Measurements from ENCODE around the gene SLC6A7. TPM values are rescaled to one million over a fixed set of nuclear protein-coding genes. Genes with fewer than 3 reads are reported as not detected.

The SLC6A7 gene
- polyA plus RNA-seq, 1 of the 3 experiments (the other 2 are of a cell fraction), result not detected

DNA sequence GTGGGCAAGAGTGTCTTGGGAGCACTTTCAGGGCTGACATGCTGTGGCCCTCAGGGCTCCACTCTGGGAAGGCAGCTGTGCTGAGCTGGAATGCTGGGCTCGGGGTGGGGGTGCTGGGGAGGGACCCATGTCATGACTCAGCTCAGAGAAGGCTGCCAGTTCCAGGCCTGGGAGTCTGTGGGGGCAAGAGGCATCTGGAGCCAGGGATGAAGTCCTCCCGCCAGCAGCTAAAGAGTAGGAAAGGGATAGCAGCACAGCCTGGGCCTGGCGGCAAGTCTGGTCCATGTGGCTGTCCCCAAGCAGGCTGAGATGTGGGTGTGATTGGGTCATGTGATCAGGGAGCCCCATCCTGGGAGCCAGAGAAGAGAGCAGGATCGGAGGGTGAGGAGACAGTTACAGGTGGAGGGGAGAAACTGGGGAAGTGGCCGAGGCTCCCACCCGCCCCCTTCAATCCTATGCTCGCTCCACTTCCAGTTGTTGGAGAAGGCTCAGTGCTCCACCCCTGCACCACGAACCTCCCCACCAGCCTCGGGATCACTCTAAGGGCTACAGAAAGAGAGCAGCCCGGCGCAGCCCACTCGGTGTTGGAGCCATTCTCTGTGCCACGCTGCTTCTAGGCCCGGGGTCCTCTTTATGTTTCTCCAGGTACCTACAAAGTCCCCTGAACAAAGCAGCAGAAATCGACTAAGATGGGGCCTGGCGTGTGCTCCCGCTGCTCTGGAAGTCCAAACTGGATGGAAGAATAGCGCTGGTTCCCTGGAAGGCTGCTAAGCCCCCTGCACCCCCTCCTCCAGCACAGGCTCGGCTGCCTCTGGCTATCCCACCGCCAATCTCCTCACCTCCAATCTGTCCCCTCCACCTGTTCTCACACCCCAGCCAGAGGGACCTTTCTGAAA lies 46.3 kb upstream of the SLC6A7 start:
- Histone ChIP-seq H4K20me1 (ENCODE audit: insufficient read depth) (no peaks in the 10 kb centered on the region; the same call in 1 of the 2 replicates), H3K27ac (ENCODE audit: low read depth in 2 of 2, low read length in 1 of 2) (peak overlapping the region; percentile 92 to 99), H3K27me3 (ENCODE audit: insufficient read depth) (no peaks in the 10 kb centered on the region), H3K4me3 (ENCODE audit: low read depth in 2 of 2, low read length in 1 of 2) (peak overlapping the region in 1 of 2 experiments; percentile 30; a peak in 2 of 4 replicates), H3K9ac (peak overlapping the region; percentile 73), H3K79me2 (ENCODE audit: insufficient read depth) (peaks cover 68% of the 10 kb centered on the region), H2AFZ (ENCODE audit: low read depth) (no peak overlapping the region), H3K4me2 (peak overlapping the region; percentile 74), H3K9me2 (no peaks in the 10 kb centered on the region), H3K9me3 (no peaks in the 10 kb centered on the region), H3K36me3 (replicated peaks in 1 of 2; ENCODE audit: control insufficient read depth in 1 of 2, insufficient read depth in 2 of 2, low read length in 1 of 2) (peaks cover 0 to 2% of the 10 kb centered on the region in 2 experiments), H3F3A (replicated peaks; ENCODE audit: insufficient read depth) (peaks cover 41% of the 10 kb centered on the region), H3K4me1 (ENCODE audit: control insufficient read depth in 1 of 2, insufficient read depth in 2 of 2, low read depth in 1 of 2, low read length in 1 of 2) (peaks cover 60 to 86% of the 10 kb centered on the region in 2 experiments)
- DNase-seq, result peak; percentile 68
- CTCF ChIA-PET, result interaction anchor here (0.6 to 3.4 kb wide), 4 partner anchors 11 to 636 kb away, joined by 3 to 16 read pairs (median 6); partner anchors contain the start of gene PDGFRB
- POLR2A ChIA-PET, result interaction anchor here (1.5 to 2.3 kb wide), 2 partner anchors 9 to 12 kb away, joined by 5 to 10 read pairs; partner anchors contain the start of gene PDGFRB
- WGBS (ENCODE audit: low lambda C conversion rate), result 42% methylated on average over 16 of the region's 20 CpGs
- no peak for TF ChIP-seq SMC3 (IDR thresholded peaks at IDR 0.05; ENCODE audit: low read depth, low read length)
- TF ChIP-seq, protein P1, sequence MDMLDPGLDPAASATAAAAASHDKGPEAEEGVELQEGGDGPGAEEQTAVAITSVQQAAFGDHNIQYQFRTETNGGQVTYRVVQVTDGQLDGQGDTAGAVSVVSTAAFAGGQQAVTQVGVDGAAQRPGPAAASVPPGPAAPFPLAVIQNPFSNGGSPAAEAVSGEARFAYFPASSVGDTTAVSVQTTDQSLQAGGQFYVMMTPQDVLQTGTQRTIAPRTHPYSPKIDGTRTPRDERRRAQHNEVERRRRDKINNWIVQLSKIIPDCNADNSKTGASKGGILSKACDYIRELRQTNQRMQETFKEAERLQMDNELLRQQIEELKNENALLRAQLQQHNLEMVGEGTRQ (IDR thresholded peaks at IDR 0.05; ENCODE audit: borderline replicate concordance, low read depth, low read length), result no peak
- no peak for TF ChIP-seq RFX5 (IDR thresholded peaks at IDR 0.05; ENCODE audit: low read length)
- TF ChIP-seq SIN3A (IDR thresholded peaks at IDR 0.05; ENCODE audit: borderline replicate concordance, low read depth, low read length), result no peak
- TF ChIP-seq TAF1 (IDR thresholded peaks at IDR 0.05; ENCODE audit: borderline replicate concordance, low read depth, low read length), result 0 out of 2 replicates have a peak, but pooled peaks have one; percentile 28
- no peak for TF ChIP-seq NRF1 (IDR thresholded peaks at IDR 0.05; ENCODE audit: low read depth, low read length)
- TF ChIP-seq POLR2AphosphoS5 (IDR thresholded peaks at IDR 0.05; ENCODE audit: low read depth, low read length), result no peak
- TF ChIP-seq, protein P2, sequence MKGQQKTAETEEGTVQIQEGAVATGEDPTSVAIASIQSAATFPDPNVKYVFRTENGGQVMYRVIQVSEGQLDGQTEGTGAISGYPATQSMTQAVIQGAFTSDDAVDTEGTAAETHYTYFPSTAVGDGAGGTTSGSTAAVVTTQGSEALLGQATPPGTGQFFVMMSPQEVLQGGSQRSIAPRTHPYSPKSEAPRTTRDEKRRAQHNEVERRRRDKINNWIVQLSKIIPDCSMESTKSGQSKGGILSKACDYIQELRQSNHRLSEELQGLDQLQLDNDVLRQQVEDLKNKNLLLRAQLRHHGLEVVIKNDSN (IDR thresholded peaks at IDR 0.05; ENCODE audit: borderline replicate concordance, low read depth), result peak; percentile 78; the same call in 1 of the 2 replicates
- TF ChIP-seq FOXJ3 (CRISPR knock-in tag; IDR thresholded peaks at IDR 0.05), result no peak
- TF ChIP-seq TEAD4 (IDR thresholded peaks at IDR 0.05; ENCODE audit: borderline replicate concordance, insufficient read depth), result peak; percentile 74
- TF ChIP-seq, protein P3, sequence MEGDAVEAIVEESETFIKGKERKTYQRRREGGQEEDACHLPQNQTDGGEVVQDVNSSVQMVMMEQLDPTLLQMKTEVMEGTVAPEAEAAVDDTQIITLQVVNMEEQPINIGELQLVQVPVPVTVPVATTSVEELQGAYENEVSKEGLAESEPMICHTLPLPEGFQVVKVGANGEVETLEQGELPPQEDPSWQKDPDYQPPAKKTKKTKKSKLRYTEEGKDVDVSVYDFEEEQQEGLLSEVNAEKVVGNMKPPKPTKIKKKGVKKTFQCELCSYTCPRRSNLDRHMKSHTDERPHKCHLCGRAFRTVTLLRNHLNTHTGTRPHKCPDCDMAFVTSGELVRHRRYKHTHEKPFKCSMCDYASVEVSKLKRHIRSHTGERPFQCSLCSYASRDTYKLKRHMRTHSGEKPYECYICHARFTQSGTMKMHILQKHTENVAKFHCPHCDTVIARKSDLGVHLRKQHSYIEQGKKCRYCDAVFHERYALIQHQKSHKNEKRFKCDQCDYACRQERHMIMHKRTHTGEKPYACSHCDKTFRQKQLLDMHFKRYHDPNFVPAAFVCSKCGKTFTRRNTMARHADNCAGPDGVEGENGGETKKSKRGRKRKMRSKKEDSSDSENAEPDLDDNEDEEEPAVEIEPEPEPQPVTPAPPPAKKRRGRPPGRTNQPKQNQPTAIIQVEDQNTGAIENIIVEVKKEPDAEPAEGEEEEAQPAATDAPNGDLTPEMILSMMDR (IDR thresholded peaks at IDR 0.05), result no peak
- TF ChIP-seq RXRA (IDR thresholded peaks at IDR 0.05; ENCODE audit: borderline replicate concordance, low read depth), result peak; percentile 50; the same call in 1 of the 2 replicates
- TF ChIP-seq EP300 (IDR thresholded peaks at IDR 0.05; ENCODE audit: borderline replicate concordance in 1 of 2, low read depth in 1 of 2, low read length in 1 of 2), result peak in 1 of 2 experiments; percentile 21; a peak in 2 of 4 replicates
- peak; percentile 69 for TF ChIP-seq TCF12 (IDR thresholded peaks at IDR 0.05)
- TF ChIP-seq GABPA (IDR thresholded peaks at IDR 0.05; ENCODE audit: low read depth), result no peak
- peak; percentile 80 for TF ChIP-seq MXI1 (IDR thresholded peaks at IDR 0.05; ENCODE audit: low read depth, low read length)
- peak; percentile 50; the same call in 1 of the 2 replicates for TF ChIP-seq YY1 (IDR thresholded peaks at IDR 0.05; ENCODE audit: low read depth)
- TF ChIP-seq GATA2 (CRISPR knock-in tag; IDR thresholded peaks at IDR 0.05), result no peak
- TF ChIP-seq, protein P4, sequence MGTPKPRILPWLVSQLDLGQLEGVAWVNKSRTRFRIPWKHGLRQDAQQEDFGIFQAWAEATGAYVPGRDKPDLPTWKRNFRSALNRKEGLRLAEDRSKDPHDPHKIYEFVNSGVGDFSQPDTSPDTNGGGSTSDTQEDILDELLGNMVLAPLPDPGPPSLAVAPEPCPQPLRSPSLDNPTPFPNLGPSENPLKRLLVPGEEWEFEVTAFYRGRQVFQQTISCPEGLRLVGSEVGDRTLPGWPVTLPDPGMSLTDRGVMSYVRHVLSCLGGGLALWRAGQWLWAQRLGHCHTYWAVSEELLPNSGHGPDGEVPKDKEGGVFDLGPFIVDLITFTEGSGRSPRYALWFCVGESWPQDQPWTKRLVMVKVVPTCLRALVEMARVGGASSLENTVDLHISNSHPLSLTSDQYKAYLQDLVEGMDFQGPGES (IDR thresholded peaks at IDR 0.05; ENCODE audit: low read depth, low read length), result no peak
- peak; percentile 42 for TF ChIP-seq CHD2 (IDR thresholded peaks at IDR 0.05; ENCODE audit: low read length, partially characterized antibody)
- TF ChIP-seq, protein P5, sequence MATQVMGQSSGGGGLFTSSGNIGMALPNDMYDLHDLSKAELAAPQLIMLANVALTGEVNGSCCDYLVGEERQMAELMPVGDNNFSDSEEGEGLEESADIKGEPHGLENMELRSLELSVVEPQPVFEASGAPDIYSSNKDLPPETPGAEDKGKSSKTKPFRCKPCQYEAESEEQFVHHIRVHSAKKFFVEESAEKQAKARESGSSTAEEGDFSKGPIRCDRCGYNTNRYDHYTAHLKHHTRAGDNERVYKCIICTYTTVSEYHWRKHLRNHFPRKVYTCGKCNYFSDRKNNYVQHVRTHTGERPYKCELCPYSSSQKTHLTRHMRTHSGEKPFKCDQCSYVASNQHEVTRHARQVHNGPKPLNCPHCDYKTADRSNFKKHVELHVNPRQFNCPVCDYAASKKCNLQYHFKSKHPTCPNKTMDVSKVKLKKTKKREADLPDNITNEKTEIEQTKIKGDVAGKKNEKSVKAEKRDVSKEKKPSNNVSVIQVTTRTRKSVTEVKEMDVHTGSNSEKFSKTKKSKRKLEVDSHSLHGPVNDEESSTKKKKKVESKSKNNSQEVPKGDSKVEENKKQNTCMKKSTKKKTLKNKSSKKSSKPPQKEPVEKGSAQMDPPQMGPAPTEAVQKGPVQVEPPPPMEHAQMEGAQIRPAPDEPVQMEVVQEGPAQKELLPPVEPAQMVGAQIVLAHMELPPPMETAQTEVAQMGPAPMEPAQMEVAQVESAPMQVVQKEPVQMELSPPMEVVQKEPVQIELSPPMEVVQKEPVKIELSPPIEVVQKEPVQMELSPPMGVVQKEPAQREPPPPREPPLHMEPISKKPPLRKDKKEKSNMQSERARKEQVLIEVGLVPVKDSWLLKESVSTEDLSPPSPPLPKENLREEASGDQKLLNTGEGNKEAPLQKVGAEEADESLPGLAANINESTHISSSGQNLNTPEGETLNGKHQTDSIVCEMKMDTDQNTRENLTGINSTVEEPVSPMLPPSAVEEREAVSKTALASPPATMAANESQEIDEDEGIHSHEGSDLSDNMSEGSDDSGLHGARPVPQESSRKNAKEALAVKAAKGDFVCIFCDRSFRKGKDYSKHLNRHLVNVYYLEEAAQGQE (IDR thresholded peaks at IDR 0.05; ENCODE audit: low read depth, low read length), result 0 out of 2 replicates have a peak, but pooled peaks have one; percentile 26
- TF ChIP-seq NFIC (IDR thresholded peaks at IDR 0.05; ENCODE audit: borderline replicate concordance), result peak; percentile 76
